ENCODE measurements around the gene BORCS6. TPM values are rescaled to one million over a fixed set of nuclear protein-coding genes. Genes with fewer than 3 reads are reported as not detected.
A peak's percentile ranks its signal among the peaks of the same experiment; 100 is the strongest.

The BORCS6 gene
- total and polyA plus RNA-seq, 9 of the 15 experiments (the other 6 are each of a cell fraction or from before 2014, with no cell fraction given), result 0.01 to 7.4 (median 2.3) TPM

DNA sequence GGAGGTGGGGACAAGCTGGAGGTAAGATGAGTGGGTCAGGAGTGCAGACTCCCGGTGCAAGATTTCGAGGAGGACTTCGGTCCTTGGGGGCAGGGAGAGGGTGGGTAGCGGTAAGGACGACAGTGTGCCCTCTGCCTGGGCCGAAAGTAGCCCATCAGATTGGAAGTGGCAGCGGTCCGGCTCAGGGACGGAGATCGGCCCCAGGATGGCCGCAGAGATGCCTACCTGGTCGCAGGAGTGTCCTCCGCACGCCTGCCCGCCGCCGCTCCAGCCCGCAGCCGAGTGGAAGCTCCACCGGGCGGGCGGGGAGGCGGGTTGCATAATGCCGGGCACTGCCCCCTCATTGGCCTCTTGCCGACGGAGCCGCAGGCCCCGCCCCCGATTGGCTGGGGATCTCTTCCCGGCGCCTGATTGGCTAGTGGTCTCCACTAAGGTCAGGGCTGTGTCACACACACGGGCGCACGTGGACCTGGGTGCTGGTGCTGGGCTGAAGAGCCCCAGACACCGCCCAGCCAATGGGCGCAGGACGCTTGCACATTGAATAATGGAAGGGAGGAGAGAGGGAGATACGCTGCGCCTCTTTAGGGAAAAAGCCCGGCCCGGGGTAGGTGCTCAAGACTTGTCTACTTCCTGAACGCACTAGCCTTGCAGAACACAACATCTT is 37.7 kb downstream of the BORCS6 start, which contains the start of gene PER1 (continued):
- TF ChIP-seq SAFB (IDR thresholded peaks at IDR 0.05; ENCODE audit: borderline replicate concordance, low read depth, low read length) (no peak), FOXM1 (IDR thresholded peaks at IDR 0.05; ENCODE audit: low read depth) (no peak), FOXM1 (CRISPR knock-in tag; IDR thresholded peaks at IDR 0.05; ENCODE audit: low read depth) (no peak), JUND (IDR thresholded peaks at IDR 0.05; ENCODE audit: borderline replicate concordance, low read depth, low read length) (0 out of 2 replicates have a peak, but pooled peaks have one; percentile 18), JUND (tag; IDR thresholded peaks at IDR 0.05; ENCODE audit: borderline replicate concordance, low read depth, low read length) (no peak; the same call in 2 of the 3 replicates), CBX3 (IDR thresholded peaks at IDR 0.05; ENCODE audit: borderline replicate concordance in 1 of 2, low read length in 2 of 2) (no peak), PML (IDR thresholded peaks at IDR 0.05; ENCODE audit: low read length) (no peak), RUNX1 (IDR thresholded peaks at IDR 0.05; ENCODE audit: low read depth) (no peak), YY1 (IDR thresholded peaks at IDR 0.05; ENCODE audit: borderline replicate concordance in 1 of 3, control insufficient read depth in 1 of 3, extremely low read depth in 1 of 3, insufficient read depth in 3 of 3, insufficient read length in 1 of 3, insufficient replicate concordance in 2 of 3, low read depth in 1 of 3, low read length in 2 of 3) (no peak), NEUROD1 (IDR thresholded peaks at IDR 0.05; ENCODE audit: borderline replicate concordance, low read depth, low read length, partially characterized antibody) (no peak), ZNF589 (CRISPR knock-in tag; IDR thresholded peaks at IDR 0.05; ENCODE audit: low read depth) (no peak), MEF2A (IDR thresholded peaks at IDR 0.05; ENCODE audit: control insufficient read depth, low read depth, low read length) (no peak), ZBTB17 (CRISPR knock-in tag; IDR thresholded peaks at IDR 0.05) (no peak), CCNT2 (IDR thresholded peaks at IDR 0.05; ENCODE audit: borderline replicate concordance, extremely low read depth, insufficient read length, low read depth, low read length) (peak; percentile 61), MXI1 (IDR thresholded peaks at IDR 0.05; ENCODE audit: low read depth, low read length) (peak; percentile 65; the same call in 1 of the 2 replicates), PTRF (tag; IDR thresholded peaks at IDR 0.05) (no peak), TCF7L2 (IDR thresholded peaks at IDR 0.05; ENCODE audit: low read depth, low read length) (no peak), FOXK2 (conservative IDR thresholded peaks at IDR 0.05 in 1 of 2, IDR thresholded peaks at IDR 0.05 in 1 of 2; ENCODE audit: low read depth in 2 of 2) (peak; percentile 51 to 69), CC2D1A (IDR thresholded peaks at IDR 0.05) (peak; percentile 32; the same call in 1 of the 2 replicates), ARID3A (IDR thresholded peaks at IDR 0.05; ENCODE audit: borderline replicate concordance, low read depth, low read length) (no peak), ARID1B (IDR thresholded peaks at IDR 0.05) (no peak; the same call in 1 of the 2 replicates)
- TF ChIP-seq, protein P1, sequence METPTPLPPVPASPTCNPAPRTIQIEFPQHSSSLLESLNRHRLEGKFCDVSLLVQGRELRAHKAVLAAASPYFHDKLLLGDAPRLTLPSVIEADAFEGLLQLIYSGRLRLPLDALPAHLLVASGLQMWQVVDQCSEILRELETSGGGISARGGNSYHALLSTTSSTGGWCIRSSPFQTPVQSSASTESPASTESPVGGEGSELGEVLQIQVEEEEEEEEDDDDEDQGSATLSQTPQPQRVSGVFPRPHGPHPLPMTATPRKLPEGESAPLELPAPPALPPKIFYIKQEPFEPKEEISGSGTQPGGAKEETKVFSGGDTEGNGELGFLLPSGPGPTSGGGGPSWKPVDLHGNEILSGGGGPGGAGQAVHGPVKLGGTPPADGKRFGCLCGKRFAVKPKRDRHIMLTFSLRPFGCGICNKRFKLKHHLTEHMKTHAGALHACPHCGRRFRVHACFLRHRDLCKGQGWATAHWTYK (CRISPR knock-in tag; IDR thresholded peaks at IDR 0.05), result no peak
- TF ChIP-seq, protein P2, sequence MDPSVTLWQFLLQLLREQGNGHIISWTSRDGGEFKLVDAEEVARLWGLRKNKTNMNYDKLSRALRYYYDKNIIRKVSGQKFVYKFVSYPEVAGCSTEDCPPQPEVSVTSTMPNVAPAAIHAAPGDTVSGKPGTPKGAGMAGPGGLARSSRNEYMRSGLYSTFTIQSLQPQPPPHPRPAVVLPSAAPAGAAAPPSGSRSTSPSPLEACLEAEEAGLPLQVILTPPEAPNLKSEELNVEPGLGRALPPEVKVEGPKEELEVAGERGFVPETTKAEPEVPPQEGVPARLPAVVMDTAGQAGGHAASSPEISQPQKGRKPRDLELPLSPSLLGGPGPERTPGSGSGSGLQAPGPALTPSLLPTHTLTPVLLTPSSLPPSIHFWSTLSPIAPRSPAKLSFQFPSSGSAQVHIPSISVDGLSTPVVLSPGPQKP (CRISPR knock-in tag; IDR thresholded peaks at IDR 0.05), result no peak
